HCT116 (cell line): ENCODE results near the gene PLA2R1. TPM values are rescaled to one million over a fixed set of nuclear protein-coding genes. Genes with fewer than 3 reads are reported as not detected.

Experiments used
- ATAC-seq: fragments of 200-7000 bp; cut with Tn5 transposase; 2 replicates; pipeline ENCODE4 v1.9.1; 2020; ENCODE audit warnings: mild to moderate bottlenecking, moderate library complexity
- BruUV-seq: library from RNA; stranded (reverse); fragments of 400-500 nt; replicated peaks from 2 replicates; lab custom pipeline; 2021; lab: Mats Ljungman, UMichigan
- CTCF ChIA-PET: fragments of 300-600 bp; sonication (Branson Sonifier 250); formaldehyde crosslinking; loops from one replicate; lab custom pipeline; 2021; ENCODE audit warnings: antibody characterized with exemption; lab: Charles Lee
- POLR2A ChIA-PET: fragments of 300-600, 350-600 bp; sonication (Branson Sonifier 250); formaldehyde crosslinking; loops from one replicate; lab custom pipeline; 2021; ENCODE audit warnings: antibody characterized with exemption; lab: Charles Lee
- RAD21 ChIA-PET, 2 experiments: fragments of 300-600 bp; sonication (Branson Sonifier 250); formaldehyde crosslinking; loops; one replicate each; lab custom pipeline; 2023; ENCODE audit warnings: low total read pairs in 2 of 2; ENCODE audit not compliant: uncharacterized antibody in 2 of 2, unreplicated experiment in 2 of 2, low non-redundant PET in 1 of 2; lab: Charles Lee
- DNase-seq: peaks from one replicate; pipeline ENCODE4 v3.0.0-alpha.2; 2010; ENCODE audit warnings: low read depth, low spot score
- H2AFZ ChIP-seq: fragments of 200-600 bp; shearing (Covaris generic), sonication (generic); 2 replicates; pipeline ENCODE4 v1.6.1; 2017; ENCODE audit warnings: low read depth, mixed run types, mixed read lengths, antibody characterized with exemption, low read length; ENCODE audit not compliant: poor library complexity, severe bottlenecking
- H3K27ac ChIP-seq: 2 replicates; pipeline ENCODE4 v1.5.1; 2012; ENCODE audit warnings: low read depth, low read length
- H3K27me3 ChIP-seq: fragments of 200-600 bp; sonication (generic); 2 replicates; pipeline ENCODE4 v1.6.1; 2016; ENCODE audit warnings: mixed run types, low read length, mixed read lengths; ENCODE audit not compliant: insufficient read depth
- H3K36me3 ChIP-seq, 2 experiments: fragments of 200-500 bp in 1 of 2; fragments of 200-600 bp in 1 of 2; sonication (Bioruptor generic) in 1 of 2; sonication (generic) in 1 of 2; 2 replicates each; pipeline versions ENCODE4 v1.5.1 to v1.6.1; 2014 to 2016; ENCODE audit warnings: low read length in 2 of 2, inconsistent platforms in 1 of 2, mixed read lengths in 1 of 2, mixed run types in 1 of 2; ENCODE audit not compliant: insufficient read depth in 2 of 2, control insufficient read depth in 1 of 2
- H3K4me1 ChIP-seq, 2 experiments: fragments of 200-600 bp in 1 of 2; sonication (generic) in 1 of 2; 2 replicates each; pipeline versions ENCODE4 v1.5.1 to v1.6.1; 2012 to 2017; ENCODE audit warnings: low read length in 2 of 2, inconsistent platforms in 1 of 2, mild to moderate bottlenecking in 1 of 2, mixed read lengths in 1 of 2, mixed run types in 1 of 2, moderate library complexity in 1 of 2; ENCODE audit not compliant: insufficient read depth in 2 of 2, control insufficient read depth in 1 of 2
- H3K4me2 ChIP-seq: fragments of 200-600 bp; sonication (generic); 2 replicates; pipeline ENCODE4 v1.6.1; 2017; ENCODE audit warnings: mixed run types, low read length, mixed read lengths
- H3K4me3 ChIP-seq, 2 experiments: fragments of 200-600 bp in 1 of 2; sonication (generic) in 1 of 2; replicated peaks in 1 of 2; 2 replicates each; pipeline ENCODE4 v1.5.1; 2011 to 2016; ENCODE audit warnings: low read length in 2 of 2, control low read depth in 1 of 2, low read depth in 1 of 2, mild to moderate bottlenecking in 1 of 2, mixed read lengths in 1 of 2, mixed run types in 1 of 2
- H3K79me2 ChIP-seq: fragments of 200-600 bp; sonication (generic); 2 replicates; pipeline ENCODE4 v1.6.1; 2017; ENCODE audit warnings: mild to moderate bottlenecking, mixed run types, low read length, moderate library complexity, mixed read lengths; ENCODE audit not compliant: insufficient read depth
- H3K9ac ChIP-seq: fragments of 200-600 bp; sonication (generic); 2 replicates; pipeline ENCODE4 v1.6.1; 2016; ENCODE audit warnings: low read length, mixed read lengths
- H3K9me2 ChIP-seq: fragments of 200-600 bp; sonication (generic), shearing (Covaris generic); 2 replicates; pipeline ENCODE4 v1.6.1; 2017; ENCODE audit warnings: mixed run types, mild to moderate bottlenecking, moderate library complexity; ENCODE audit not compliant: insufficient read depth
- H3K9me3 ChIP-seq, 2 experiments: fragments of 200-500 bp in 1 of 2; fragments of 200-600 bp in 1 of 2; sonication (Bioruptor generic) in 1 of 2; sonication (generic) in 1 of 2; 2 replicates each; pipeline ENCODE4 v1.6.1; 2014 to 2017; ENCODE audit warnings: low read length in 2 of 2, mixed read lengths in 2 of 2, inconsistent platforms in 1 of 2, low read depth in 1 of 2, mild to moderate bottlenecking in 1 of 2, mixed run types in 1 of 2, moderate library complexity in 1 of 2; ENCODE audit not compliant: control insufficient read depth in 1 of 2, insufficient read depth in 1 of 2
- H4K20me1 ChIP-seq: fragments of 200-600 bp; sonication (generic), shearing (Covaris generic); 2 replicates; pipeline ENCODE4 v1.6.1; 2017; ENCODE audit warnings: mixed run types, mild to moderate bottlenecking, moderate library complexity; ENCODE audit not compliant: insufficient read depth
- ATF3 ChIP-seq: IDR thresholded peaks from 2 replicates; pipeline ENCODE4 v1.6.1; 2012
- CEBPB ChIP-seq: IDR thresholded peaks from 2 replicates; pipeline ENCODE4 v1.6.1; 2012; ENCODE audit warnings: low read depth
- CTCF ChIP-seq, 3 experiments: fragments of 200-600 bp in 1 of 3; sonication (generic) in 1 of 3; IDR thresholded peaks in 2 of 3; conservative IDR thresholded peaks in 1 of 3; 2 replicates each; pipeline ENCODE4 v1.5.1; 2012 to 2017; ENCODE audit warnings: low read depth in 2 of 3, low read length in 2 of 3, antibody characterized with exemption in 1 of 3, borderline replicate concordance in 1 of 3, control low read depth in 1 of 3, mild to moderate bottlenecking in 1 of 3, mixed read lengths in 1 of 3, mixed run types in 1 of 3, moderate library complexity in 1 of 3; ENCODE audit not compliant: insufficient read depth in 1 of 3
- POLR2A ChIP-seq: IDR thresholded peaks from 2 replicates; pipeline ENCODE4 v1.7.0; 2011; ENCODE audit warnings: borderline replicate concordance; ENCODE audit not compliant: insufficient read depth, insufficient read length; ENCODE audit errors: extremely low read depth
- REST ChIP-seq: IDR thresholded peaks from 2 replicates; pipeline ENCODE4 v1.6.1; 2012; ENCODE audit warnings: low read depth
- SIN3A ChIP-seq: IDR thresholded peaks from 2 replicates; pipeline ENCODE4 v1.6.1; 2012; ENCODE audit warnings: low read depth
- YY1 ChIP-seq: IDR thresholded peaks from 2 replicates; pipeline ENCODE4 v1.6.1; 2011; ENCODE audit warnings: low read length, low read depth, moderate library complexity, mild to moderate bottlenecking; ENCODE audit not compliant: insufficient replicate concordance; ENCODE audit errors: extremely low read depth
- ZNF274 ChIP-seq: fragments of 200-500 bp; sonication (Bioruptor generic); IDR thresholded peaks from 2 replicates; pipeline ENCODE4 v1.6.1; 2014; ENCODE audit warnings: mild to moderate bottlenecking, low read depth, low read length, inconsistent platforms
- intact Hi-C: fragments of 100-400 bp; cut with micrococcal nuclease; formaldehyde crosslinking; loops from 2 replicates; pipeline ENCODE4 v1.10.0; 2022
- total RNA-seq: library from RNA; stranded (reverse); gene quantifications from one replicate; pipeline ENCODE4 v1.2.1, GENCODE V29; 2021; ENCODE audit not compliant: unreplicated experiment

Gene PLA2R1
- total RNA-seq, 1 experiment from 2014 or later, result 0.34 TPM

- no peak for TF ChIP-seq ZNF274
- TF ChIP-seq ATF3, result no peak
- no peak for TF ChIP-seq SIN3A
- TF ChIP-seq POLR2A, result no peak
- TF ChIP-seq REST, result no peak
- no peak for TF ChIP-seq YY1
- TF ChIP-seq CEBPB, result no peak
- no peak for TF ChIP-seq CTCF (IDR thresholded peaks at IDR 0.05 in 2 of 3, conservative IDR thresholded peaks at IDR 0.05 in 1 of 3; ENCODE audit: borderline replicate concordance in 1 of 3, insufficient read depth in 1 of 3, low read depth in 2 of 3, low read length in 2 of 3)
- Histone ChIP-seq H3K27me3 (no peaks in the 10 kb centered on the region), H3K9me2 (no peaks in the 10 kb centered on the region), H3K27ac (no peak overlapping the region), H3K36me3 (no peaks in the 10 kb centered on the region), H3K4me1 (no peaks in the 10 kb centered on the region), H3K4me3 (no peak overlapping the region), H3K9ac (no peak overlapping the region), H2AFZ (no peak overlapping the region), H3K9me3 (no peaks in the 10 kb centered on the region), H4K20me1 (no peaks in the 10 kb centered on the region), H3K79me2 (no peaks in the 10 kb centered on the region), H3K4me2 (no peak overlapping the region)
- POLR2A ChIA-PET, result no interaction called here
- intact Hi-C loops, result no loop called here
- CTCF ChIA-PET, result no interaction called here
- RAD21 ChIA-PET, result no interaction called here
- DNase-seq (no peak), ATAC-seq (no peak)
- no TSS peak for BruUV-seq
Observed at GRCh38 chr2:160034396-160034795, 28.0 kb downstream of the PLA2R1 start.
